ENCODE results near the gene PDYN. TPM values are rescaled to one million over a fixed set of nuclear protein-coding genes. Genes with fewer than 3 reads are reported as not detected.

PDYN gene
- total RNA-seq, 1 donor from 2014 or later: 0.30 TPM

DNA sequence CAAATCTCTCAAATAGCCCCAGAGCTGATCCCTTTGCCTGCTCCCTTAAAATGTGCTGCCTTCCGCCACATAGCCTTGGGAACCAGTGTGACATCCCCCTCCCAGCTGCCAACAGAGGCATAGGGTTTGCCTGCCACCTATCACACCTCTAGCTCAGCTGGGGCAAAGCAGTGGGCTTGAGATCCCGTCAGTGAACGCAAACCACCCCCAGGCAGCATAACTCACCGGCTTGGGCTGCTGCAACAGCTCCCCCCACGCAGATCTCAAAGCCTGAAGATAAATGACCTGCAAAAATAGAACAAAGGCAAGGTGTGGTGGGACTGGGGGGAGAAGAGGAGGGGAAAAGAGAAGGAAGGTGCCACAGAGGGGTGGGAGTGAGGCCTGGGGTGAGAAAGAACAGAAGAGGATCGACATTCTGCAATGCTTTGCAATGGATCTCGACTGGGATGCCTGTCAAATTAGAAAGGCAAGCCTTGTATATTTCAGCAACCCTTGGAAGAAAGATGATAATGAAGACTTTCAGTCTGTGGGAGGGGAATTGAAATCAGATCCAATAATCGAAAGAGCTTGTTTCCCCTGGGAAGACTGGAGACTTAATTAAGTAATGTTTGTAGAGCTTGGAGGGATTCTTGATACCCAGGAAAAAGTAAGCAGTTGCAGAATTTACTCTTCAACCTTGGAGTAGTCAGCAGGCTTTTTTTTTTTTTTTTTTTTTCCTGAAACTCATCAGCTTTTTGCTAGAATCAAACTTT lies 1.3 kb downstream of the PDYN start:
- no peak overlapping the region for H3K9ac ChIP-seq
- TF ChIP-seq, protein P1, sequence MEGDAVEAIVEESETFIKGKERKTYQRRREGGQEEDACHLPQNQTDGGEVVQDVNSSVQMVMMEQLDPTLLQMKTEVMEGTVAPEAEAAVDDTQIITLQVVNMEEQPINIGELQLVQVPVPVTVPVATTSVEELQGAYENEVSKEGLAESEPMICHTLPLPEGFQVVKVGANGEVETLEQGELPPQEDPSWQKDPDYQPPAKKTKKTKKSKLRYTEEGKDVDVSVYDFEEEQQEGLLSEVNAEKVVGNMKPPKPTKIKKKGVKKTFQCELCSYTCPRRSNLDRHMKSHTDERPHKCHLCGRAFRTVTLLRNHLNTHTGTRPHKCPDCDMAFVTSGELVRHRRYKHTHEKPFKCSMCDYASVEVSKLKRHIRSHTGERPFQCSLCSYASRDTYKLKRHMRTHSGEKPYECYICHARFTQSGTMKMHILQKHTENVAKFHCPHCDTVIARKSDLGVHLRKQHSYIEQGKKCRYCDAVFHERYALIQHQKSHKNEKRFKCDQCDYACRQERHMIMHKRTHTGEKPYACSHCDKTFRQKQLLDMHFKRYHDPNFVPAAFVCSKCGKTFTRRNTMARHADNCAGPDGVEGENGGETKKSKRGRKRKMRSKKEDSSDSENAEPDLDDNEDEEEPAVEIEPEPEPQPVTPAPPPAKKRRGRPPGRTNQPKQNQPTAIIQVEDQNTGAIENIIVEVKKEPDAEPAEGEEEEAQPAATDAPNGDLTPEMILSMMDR (IDR thresholded peaks at IDR 0.05): no peak
- TF ChIP-seq EZH2phosphoT487 (IDR thresholded peaks at IDR 0.05): no peak
- no peak for TF ChIP-seq EZH2 (IDR thresholded peaks at IDR 0.05)
- peaks cover 9% of the 10 kb centered on the region for H3K27me3 Mint-ChIP-seq (ENCODE audit: insufficient read depth, low read depth)

GRCh38 chr20:1987826-1988225 lies 6.0 kb downstream of the PDYN start:
- Histone ChIP-seq H3K27ac (no peak overlapping the region), H3K36me3 (no peaks in the 10 kb centered on the region), H3K4me1 (peaks cover 8% of the 10 kb centered on the region), H3K79me2 (ENCODE audit: low read depth) (no peaks in the 10 kb centered on the region), H3K4me2 (no peak overlapping the region), H3F3A (ENCODE audit: low read depth) (no peaks in the 10 kb centered on the region), H3K9ac (no peak overlapping the region), H3K4me3 (no peak overlapping the region), H4K20me1 (ENCODE audit: low read depth) (no peaks in the 10 kb centered on the region), H3K9me3 (ENCODE audit: low read depth) (no peaks in the 10 kb centered on the region), H3K27me3 (no peaks in the 10 kb centered on the region), H2AFZ (replicated peaks) (no peak overlapping the region)
- TF ChIP-seq EZH2phosphoT487 (IDR thresholded peaks at IDR 0.05) (no peak), EZH2 (IDR thresholded peaks at IDR 0.05) (no peak)
- no peak for DNase-seq (ENCODE audit: low spot score)
- Mint-ChIP-seq H3K4me3 (no peak overlapping the region), H3K27me3 (ENCODE audit: insufficient read depth, low read depth) (peaks cover 4% of the 10 kb centered on the region), H3K9me3 (no peaks in the 10 kb centered on the region), H3K4me1 (no peaks in the 10 kb centered on the region), H3K27ac (no peak overlapping the region), H3K36me3 (no peaks in the 10 kb centered on the region)

More for the DNA sequence above, 1.3 kb downstream of the PDYN start:
- Mint-ChIP-seq H3K4me1 (peaks cover 15% of the 10 kb centered on the region), H3K9me3 (no peaks in the 10 kb centered on the region), H3K36me3 (no peaks in the 10 kb centered on the region), H3K27ac (no peak overlapping the region), H3K4me3 (no peak overlapping the region)
- no peak overlapping the region for H3K4me3 ChIP-seq
- no peak overlapping the region for H3K27ac ChIP-seq
- H3K4me1 ChIP-seq: peaks cover 20% of the 10 kb centered on the region
- no peaks in the 10 kb centered on the region for H3K79me2 ChIP-seq (ENCODE audit: low read depth)
- H3K4me2 ChIP-seq: no peak overlapping the region
- no peak for DNase-seq (ENCODE audit: low spot score)
- no peaks in the 10 kb centered on the region for H3F3A ChIP-seq (ENCODE audit: low read depth)
- no peaks in the 10 kb centered on the region for H4K20me1 ChIP-seq (ENCODE audit: low read depth)
- H3K27me3 ChIP-seq: no peaks in the 10 kb centered on the region
- no peaks in the 10 kb centered on the region for H3K36me3 ChIP-seq
- no peak overlapping the region for H2AFZ ChIP-seq (replicated peaks)
- no peaks in the 10 kb centered on the region for H3K9me3 ChIP-seq (ENCODE audit: low read depth)

- no peaks in the 10 kb centered on the region for H3K9me3 Mint-ChIP-seq
- H3K4me2 ChIP-seq: no peak overlapping the region
- no peak overlapping the region for H3K9ac ChIP-seq
- H3K79me2 ChIP-seq (ENCODE audit: low read depth): no peaks in the 10 kb centered on the region
- no peaks in the 10 kb centered on the region for H4K20me1 ChIP-seq (ENCODE audit: low read depth)
- peaks cover 5% of the 10 kb centered on the region for H3K27me3 ChIP-seq
- H3K36me3 ChIP-seq: no peaks in the 10 kb centered on the region
- no peak overlapping the region for H3K4me3 Mint-ChIP-seq
- no peak overlapping the region for H2AFZ ChIP-seq (replicated peaks)
- no peaks in the 10 kb centered on the region for H3K4me1 ChIP-seq
- no peaks in the 10 kb centered on the region for H3K36me3 Mint-ChIP-seq
- H3K27ac Mint-ChIP-seq: no peak overlapping the region
- H3K9me3 ChIP-seq (ENCODE audit: low read depth): no peaks in the 10 kb centered on the region
- H3K27me3 Mint-ChIP-seq (ENCODE audit: insufficient read depth, low read depth): peaks cover 8% of the 10 kb centered on the region
- no peaks in the 10 kb centered on the region for H3F3A ChIP-seq (ENCODE audit: low read depth)
- no peak for TF ChIP-seq EZH2phosphoT487 (IDR thresholded peaks at IDR 0.05)
- TF ChIP-seq EZH2 (IDR thresholded peaks at IDR 0.05): no peak
- TF ChIP-seq, protein P1 (IDR thresholded peaks at IDR 0.05): no peak
- H3K4me3 ChIP-seq: no peak overlapping the region
- H3K4me1 Mint-ChIP-seq: no peaks in the 10 kb centered on the region
- H3K27ac ChIP-seq: no peak overlapping the region
- no peak for DNase-seq (ENCODE audit: low spot score)
Observed at GRCh38 chr20:1983301-1983700, 10.6 kb downstream of the PDYN start.

DNA sequence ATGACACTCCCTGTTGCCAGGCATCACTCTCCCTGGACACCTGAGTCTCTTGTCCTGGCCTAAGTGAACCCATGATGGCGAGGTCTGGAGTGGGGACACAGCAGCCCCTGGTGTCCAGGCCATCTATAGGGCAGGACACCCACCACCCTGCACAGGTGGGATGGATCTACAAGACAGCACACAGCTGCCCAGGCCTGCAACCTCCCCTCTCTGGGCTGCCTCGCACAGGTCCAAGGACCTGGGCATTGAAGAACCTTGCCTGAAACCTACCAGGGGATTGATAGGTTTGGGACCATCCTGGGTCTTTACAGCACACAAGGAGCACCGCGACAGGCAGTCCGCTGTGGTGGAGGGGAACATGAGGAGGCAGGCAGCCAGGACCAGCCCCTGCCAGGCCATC lies 11.2 kb downstream of the PDYN start:
- H4K20me1 ChIP-seq (ENCODE audit: low read depth): no peaks in the 10 kb centered on the region
- H3K27me3 Mint-ChIP-seq (ENCODE audit: insufficient read depth, low read depth): peaks cover 8% of the 10 kb centered on the region
- no peaks in the 10 kb centered on the region for H3K9me3 ChIP-seq (ENCODE audit: low read depth)
- TF ChIP-seq EZH2phosphoT487 (IDR thresholded peaks at IDR 0.05): no peak
- no peak for TF ChIP-seq EZH2 (IDR thresholded peaks at IDR 0.05)
- TF ChIP-seq, protein P1 (IDR thresholded peaks at IDR 0.05): no peak
- no peak overlapping the region for H3K27ac ChIP-seq
- no peaks in the 10 kb centered on the region for H3K4me1 Mint-ChIP-seq
- no peak overlapping the region for H3K9ac ChIP-seq
- H3K9me3 Mint-ChIP-seq: no peaks in the 10 kb centered on the region
- H3K27ac Mint-ChIP-seq: no peak overlapping the region
- peaks cover 5% of the 10 kb centered on the region for H3K27me3 ChIP-seq
- no peak overlapping the region for H3K4me3 Mint-ChIP-seq
- H3K4me2 ChIP-seq: no peak overlapping the region
- no peaks in the 10 kb centered on the region for H3K79me2 ChIP-seq (ENCODE audit: low read depth)
- H2AFZ ChIP-seq (replicated peaks): no peak overlapping the region
- no peaks in the 10 kb centered on the region for H3K4me1 ChIP-seq
- H3K36me3 Mint-ChIP-seq: no peaks in the 10 kb centered on the region
- H3F3A ChIP-seq (ENCODE audit: low read depth): no peaks in the 10 kb centered on the region
- no peak for DNase-seq (ENCODE audit: low spot score)
- H3K36me3 ChIP-seq: no peaks in the 10 kb centered on the region
- H3K4me3 ChIP-seq: no peak overlapping the region
